ENCODE measurements around the gene ZNF804B.

The ZNF804B gene

GRCh38 chr7:88759230-88760135 lies at the start of gene ZNF804B:
Gene ZNF804B (plus strand): TSS chr7:88759700. CDS start chr7:88759977, 277 bp downstream.
- DNase-seq = no peak

- DNase-seq = no peak
Measured at GRCh38 chr7:88735920-88736319, 23.6 kb upstream of the ZNF804B start.

- DNase-seq = no peak
Measured at GRCh38 chr7:88737632-88738031, 21.9 kb upstream of the ZNF804B start.

- DNase-seq = no peak
Measured at GRCh38 chr7:88746126-88746525, 13.4 kb upstream of the ZNF804B start.

- no peak for DNase-seq
Measured at GRCh38 chr7:88756802-88757201, 2.7 kb upstream of the ZNF804B start.

- DNase-seq = no peak
Measured at GRCh38 chr7:88757371-88757770, 2.1 kb upstream of the ZNF804B start.

- DNase-seq = peak; percentile 26
Measured at GRCh38 chr7:88758381-88759229, 895 bp upstream of the ZNF804B start.

GRCh38 chr7:88760136-88760515 lies 626 bp downstream of the ZNF804B start:
- DNase-seq = no peak

GRCh38 chr7:88761779-88762178 lies 2.3 kb downstream of the ZNF804B start:
- DNase-seq = no peak

GRCh38 chr7:88771417-88771816 lies 11.9 kb downstream of the ZNF804B start:
- DNase-seq = no peak

- DNase-seq = no peak
Measured at GRCh38 chr7:88772776-88773175, 13.3 kb downstream of the ZNF804B start.

- no peak for DNase-seq
Measured at GRCh38 chr7:88775838-88776237, 16.3 kb downstream of the ZNF804B start.

- no peak for DNase-seq
Measured at GRCh38 chr7:88787777-88788176, 28.3 kb downstream of the ZNF804B start.

GRCh38 chr7:88789480-88790064 lies 30.1 kb downstream of the ZNF804B start:
- DNase-seq = peak; percentile 21

- no peak for DNase-seq
Measured at GRCh38 chr7:88791891-88792290, 32.4 kb downstream of the ZNF804B start.

- DNase-seq = no peak
Measured at GRCh38 chr7:88792361-88792760, 32.9 kb downstream of the ZNF804B start.

GRCh38 chr7:88795553-88795952 lies 36.1 kb downstream of the ZNF804B start, which contains the start of gene TEX47:
Gene TEX47 (minus strand): TSS chr7:88795737. CDS start chr7:88794942, 795 bp downstream.
- no peak for DNase-seq

GRCh38 chr7:88801046-88801445 lies 41.5 kb downstream of the ZNF804B start:
- no peak for DNase-seq

- DNase-seq = no peak
Measured at GRCh38 chr7:88806280-88807037, 47.0 kb downstream of the ZNF804B start.

GRCh38 chr7:88818552-88818951 lies 59.1 kb downstream of the ZNF804B start:
- DNase-seq = no peak

- DNase-seq = no peak
Measured at GRCh38 chr7:88826222-88826621, 66.7 kb downstream of the ZNF804B start.

GRCh38 chr7:88835147-88835728 lies 75.7 kb downstream of the ZNF804B start:
- DNase-seq = peak; percentile 38

Data from NCI-H748 treated with DMSO at 0.1 percent for 48 hours (cell line).